Neural progenitor cell (in vitro differentiated cells): Measurements from ENCODE around the gene OR6J1. TPM values are rescaled to one million over a fixed set of nuclear protein-coding genes. Genes with fewer than 3 reads are reported as not detected.
"Not testable (repeated sequence)": the region's sequence is repeated elsewhere in the genome, so short reads cannot be mapped to it uniquely, and the experiment has no call there.

ENCODE experiments used
- DNase-seq: peaks from one replicate; pipeline ENCODE4 v3.0.0-alpha.2; 2016; ENCODE audit warnings: low spot score
- H2AFZ ChIP-seq: fragments of 200-600 bp; sonication (generic); replicated peaks from 2 replicates; pipeline ENCODE4 v1.6.1; 2016; ENCODE audit warnings: antibody characterized with exemption
- H3F3A ChIP-seq: fragments of 200-600 bp; sonication (generic); 2 replicates; pipeline ENCODE4 v1.6.1; 2016; ENCODE audit warnings: antibody characterized with exemption, low read depth
- H3K27ac ChIP-seq: fragments of 200-600 bp; sonication (generic); 2 replicates; pipeline ENCODE4 v1.5.1; 2016; ENCODE audit warnings: mild to moderate bottlenecking
- H3K27me3 ChIP-seq: fragments of 200-600 bp; sonication (generic); 2 replicates; pipeline ENCODE4 v1.6.1; 2016; ENCODE audit warnings: mild to moderate bottlenecking, moderate library complexity
- H3K36me3 ChIP-seq: fragments of 200-600 bp; sonication (generic); 2 replicates; pipeline ENCODE4 v1.5.1; 2016
- H3K4me1 ChIP-seq: fragments of 200-600 bp; sonication (generic); 2 replicates; pipeline ENCODE4 v1.6.1; 2016; ENCODE audit warnings: mixed run types
- H3K4me2 ChIP-seq: fragments of 200-600 bp; sonication (generic); 2 replicates; pipeline ENCODE4 v1.6.1; 2016
- H3K4me3 ChIP-seq: fragments of 200-600 bp; sonication (generic); 2 replicates; pipeline ENCODE4 v1.5.1; 2016
- H3K79me2 ChIP-seq: fragments of 200-600 bp; sonication (generic); 2 replicates; pipeline ENCODE4 v1.6.1; 2016; ENCODE audit warnings: low read depth
- H3K9ac ChIP-seq: fragments of 200-600 bp; sonication (generic); 2 replicates; pipeline ENCODE4 v1.6.1; 2016
- H3K9me3 ChIP-seq: fragments of 200-600 bp; sonication (generic); 2 replicates; pipeline ENCODE4 v1.5.1; 2016; ENCODE audit warnings: low read depth
- H4K20me1 ChIP-seq: fragments of 200-600 bp; sonication (generic); 2 replicates; pipeline ENCODE4 v1.6.1; 2016; ENCODE audit warnings: low read depth
- H3K27ac Mint-ChIP-seq: 3 replicates; pipeline ENCODE4 v1.8.0; 2021; ENCODE audit warnings: mixed read lengths
- H3K27me3 Mint-ChIP-seq: 2 replicates; pipeline ENCODE4 v1.8.0; 2022; ENCODE audit warnings: low read depth, mild to moderate bottlenecking, inconsistent platforms, moderate library complexity, mixed read lengths; ENCODE audit not compliant: insufficient read depth
- H3K36me3 Mint-ChIP-seq: 3 replicates; pipeline ENCODE4 v1.8.0; 2021; ENCODE audit warnings: mixed read lengths
- H3K4me1 Mint-ChIP-seq: 3 replicates; pipeline ENCODE4 v1.8.0; 2021; ENCODE audit warnings: mixed read lengths
- H3K4me3 Mint-ChIP-seq: 3 replicates; pipeline ENCODE4 v1.8.0; 2021; ENCODE audit warnings: mild to moderate bottlenecking, moderate library complexity, mixed read lengths
- H3K9me3 Mint-ChIP-seq: 3 replicates; pipeline ENCODE4 v1.8.0; 2020; ENCODE audit warnings: mixed read lengths
- CTCF ChIP-seq: fragments of 200-600 bp; sonication (generic); IDR thresholded peaks from 2 replicates; pipeline ENCODE4 v1.5.1; 2017; ENCODE audit warnings: antibody characterized with exemption, mild to moderate bottlenecking
- EZH2 ChIP-seq: fragments of 200-600 bp; sonication (generic); IDR thresholded peaks from 2 replicates; pipeline ENCODE4 v1.6.1; 2017; ENCODE audit warnings: antibody characterized with exemption, mild to moderate bottlenecking, moderate library complexity
- EZH2phosphoT487 ChIP-seq: fragments of 200-600 bp; sonication (generic); IDR thresholded peaks from 2 replicates; pipeline ENCODE4 v1.6.1; 2017; ENCODE audit warnings: antibody characterized with exemption
- total RNA-seq: library from RNA; depleted of rRNA; stranded (reverse); fragments of >200 nt; gene quantifications from 2 replicates; pipeline ENCODE4 v1.2.3, GENCODE V29; 2015; ENCODE audit warnings: low replicate concordance

Gene OR6J1
- total RNA-seq, 1 donor from 2014 or later = not detected

DNA sequence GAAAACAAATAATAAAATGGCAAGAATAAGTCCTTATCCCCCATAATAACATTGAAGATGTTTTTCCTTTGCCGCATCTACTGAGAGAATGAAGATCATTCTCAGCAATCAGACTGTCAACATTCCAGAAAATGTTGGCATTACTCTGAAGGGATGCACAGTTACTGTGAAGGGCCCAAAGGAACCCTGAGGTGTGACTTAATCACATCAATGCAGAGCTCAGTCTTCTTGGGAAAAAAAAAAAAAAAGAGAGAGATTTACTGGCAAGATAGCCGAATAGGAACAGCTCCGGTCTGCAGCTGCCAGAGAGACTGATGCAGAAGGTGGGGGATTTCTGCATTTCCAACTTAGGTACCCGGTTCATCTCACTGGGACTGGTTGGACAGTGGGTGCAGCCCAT, 41.3 kb upstream of the OR6J1 start:
- peaks cover 10% of the 10 kb centered on the region for H3K4me1 Mint-ChIP-seq
- no peaks in the 10 kb centered on the region for H3K27me3 ChIP-seq
- H2AFZ ChIP-seq = peak overlapping the region; percentile 97
- no peak overlapping the region for H3K27ac Mint-ChIP-seq
- H3K27me3 Mint-ChIP-seq = peaks cover 2% of the 10 kb centered on the region
- H4K20me1 ChIP-seq = no peaks in the 10 kb centered on the region
- no peak overlapping the region for H3K9ac ChIP-seq
- H3K36me3 Mint-ChIP-seq = no peaks in the 10 kb centered on the region
- peak; percentile 21 for DNase-seq
- H3K4me1 ChIP-seq = peaks cover 16% of the 10 kb centered on the region
- TF ChIP-seq EZH2 (no peak), CTCF (no peak), EZH2phosphoT487 (no peak)
- H3K9me3 ChIP-seq = no peaks in the 10 kb centered on the region
- no peak overlapping the region for H3K4me3 ChIP-seq
- H3K9me3 Mint-ChIP-seq = peaks cover 3% of the 10 kb centered on the region
- no peaks in the 10 kb centered on the region for H3F3A ChIP-seq
- peak overlapping the region; percentile 72 for H3K4me2 ChIP-seq
- H3K27ac ChIP-seq = no peak overlapping the region
- H3K79me2 ChIP-seq = no peaks in the 10 kb centered on the region
- no peaks in the 10 kb centered on the region for H3K36me3 ChIP-seq
- no peak overlapping the region for H3K4me3 Mint-ChIP-seq

GRCh38 chr14:22683428-22683827, 39.3 kb upstream of the OR6J1 start:
- not testable (repeated sequence) for H3K9me3 Mint-ChIP-seq, H2AFZ ChIP-seq, H3K4me3 ChIP-seq, H3K27me3 ChIP-seq, H3K27me3 Mint-ChIP-seq, H3F3A ChIP-seq, H3K4me3 Mint-ChIP-seq, H4K20me1 ChIP-seq, H3K9ac ChIP-seq, H3K36me3 ChIP-seq, DNase-seq, H3K4me2 ChIP-seq, H3K27ac Mint-ChIP-seq, H3K27ac ChIP-seq, H3K9me3 ChIP-seq, H3K79me2 ChIP-seq, H3K36me3 Mint-ChIP-seq
- H3K4me1 Mint-ChIP-seq = peaks cover 10% of the 10 kb centered on the region
- H3K4me1 ChIP-seq = peaks cover 16% of the 10 kb centered on the region

DNA sequence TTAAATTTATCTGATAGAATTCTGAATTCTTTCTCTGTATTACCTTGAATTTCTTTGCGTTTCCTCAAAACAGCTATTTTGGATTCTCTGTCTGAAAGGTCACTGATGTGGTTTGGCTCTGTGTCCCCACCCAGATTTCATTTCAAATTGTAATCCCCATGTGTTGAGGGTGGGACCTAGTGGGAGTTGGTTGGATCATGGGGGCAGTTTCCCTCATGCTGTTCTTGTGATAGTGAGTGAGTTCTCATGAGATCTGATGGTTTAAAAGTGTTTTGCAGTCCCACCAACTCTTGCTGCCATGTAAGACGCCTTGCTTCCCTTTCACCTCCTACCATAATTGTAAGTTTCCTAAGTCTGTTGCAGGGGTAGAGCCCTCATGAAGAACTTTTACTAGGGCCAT, 34.1 kb upstream of the OR6J1 start:
- Histone ChIP-seq H3K27ac (no peak overlapping the region), H4K20me1 (no peaks in the 10 kb centered on the region), H3K4me2 (no peak overlapping the region), H3K9me3 (no peaks in the 10 kb centered on the region), H3K4me1 (no peaks in the 10 kb centered on the region), H3F3A (no peaks in the 10 kb centered on the region), H3K27me3 (no peaks in the 10 kb centered on the region), H3K79me2 (no peaks in the 10 kb centered on the region), H3K9ac (no peak overlapping the region), H2AFZ (no peak overlapping the region), H3K4me3 (no peak overlapping the region), H3K36me3 (no peaks in the 10 kb centered on the region)
- H3K4me3 Mint-ChIP-seq = no peak overlapping the region
- no peaks in the 10 kb centered on the region for H3K36me3 Mint-ChIP-seq
- TF ChIP-seq CTCF (no peak), EZH2phosphoT487 (no peak)
- peaks cover 14% of the 10 kb centered on the region for H3K9me3 Mint-ChIP-seq
- no peak overlapping the region for H3K27ac Mint-ChIP-seq
- H3K4me1 Mint-ChIP-seq = no peaks in the 10 kb centered on the region
- no peak for DNase-seq
- H3K27me3 Mint-ChIP-seq = peaks cover 2% of the 10 kb centered on the region

DNA sequence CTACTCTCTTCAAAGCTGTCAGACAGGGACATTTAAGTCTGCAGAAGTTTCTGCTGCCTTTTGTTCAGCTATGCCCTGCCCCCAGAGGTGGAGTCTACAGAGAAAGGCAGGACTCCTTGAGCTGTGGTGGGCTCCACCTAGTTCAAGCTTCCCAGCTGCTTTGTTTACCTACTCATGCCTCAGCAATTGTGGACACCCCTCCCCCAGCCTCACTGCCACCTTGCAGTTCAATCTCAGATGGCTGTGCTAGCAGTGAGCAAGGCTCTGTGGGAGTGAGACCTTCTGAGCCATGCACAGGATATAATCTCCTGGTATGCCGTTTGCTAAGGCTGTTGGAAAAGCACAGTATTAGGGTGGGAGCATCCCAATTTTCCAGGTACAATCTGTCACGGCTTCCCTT, 33.4 kb upstream of the OR6J1 start:
- DNase-seq, H3K4me3 ChIP-seq, H2AFZ ChIP-seq: not testable (repeated sequence)

More for the DNA sequence above, 33.4 kb upstream of the OR6J1 start:
- H3K27ac Mint-ChIP-seq, H3K36me3 ChIP-seq, H3K27me3 Mint-ChIP-seq, H3K9ac ChIP-seq, H3K4me1 ChIP-seq, H3K4me1 Mint-ChIP-seq, H3K9me3 ChIP-seq, H3K27ac ChIP-seq, H3K27me3 ChIP-seq, H3F3A ChIP-seq, H3K4me2 ChIP-seq, H3K79me2 ChIP-seq, H3K36me3 Mint-ChIP-seq, H3K4me3 Mint-ChIP-seq, H4K20me1 ChIP-seq: not testable (repeated sequence)
- peaks cover 11% of the 10 kb centered on the region for H3K9me3 Mint-ChIP-seq
